Small intestine (tissue), 7 donors: ENCODE data around the gene RRP9. TPM values are rescaled to one million over a fixed set of nuclear protein-coding genes. Genes with fewer than 3 reads are reported as not detected.
"Not testable (repeated sequence)": the region's sequence is repeated elsewhere in the genome, so short reads cannot be mapped to it uniquely, and the experiment has no call there.

Experiments
- DNase-seq, 2 donors: peaks; one replicate each; pipeline versions ENCODE4 v3.0.0 to v3.0.0-alpha.2; 2013
- FAIRE-seq: peaks from 2 replicates; lab custom pipeline; 2012; peaks lifted over from hg19 to GRCh38; lab: Jason Lieb, UNC
- H3K27ac ChIP-seq, 3 donors: one replicate each; pipeline ENCODE4 v1.5.1; 2013; ENCODE audit warnings: low read length in 2 of 3, mild to moderate bottlenecking in 2 of 3, control low read depth in 1 of 3, inconsistent platforms in 1 of 3, low read depth in 1 of 3, moderate library complexity in 1 of 3
- H3K27me3 ChIP-seq, 3 donors: one replicate each; pipeline ENCODE4 v1.6.1; 2013; ENCODE audit warnings: low read length in 3 of 3, inconsistent platforms in 1 of 3; ENCODE audit not compliant: control insufficient read depth in 3 of 3, insufficient read depth in 3 of 3
- H3K36me3 ChIP-seq, 3 donors: one replicate each; pipeline ENCODE4 v1.6.1; 2013; ENCODE audit warnings: low read length in 3 of 3, inconsistent platforms in 1 of 3, low read depth in 1 of 3, mild to moderate bottlenecking in 1 of 3, moderate library complexity in 1 of 3; ENCODE audit not compliant: control insufficient read depth in 3 of 3, insufficient read depth in 2 of 3
- H3K4me1 ChIP-seq, 3 donors: one replicate each; pipeline ENCODE4 v1.6.1; 2013; ENCODE audit warnings: low read length in 2 of 3, inconsistent platforms in 1 of 3, low read depth in 1 of 3, mild to moderate bottlenecking in 1 of 3, moderate library complexity in 1 of 3; ENCODE audit not compliant: control insufficient read depth in 3 of 3, insufficient read depth in 2 of 3
- H3K4me3 ChIP-seq, 3 donors: one replicate each; pipeline ENCODE4 v1.5.1; 2013; ENCODE audit warnings: low read length in 3 of 3, control low read depth in 1 of 3, inconsistent platforms in 1 of 3, low read depth in 1 of 3, mild to moderate bottlenecking in 1 of 3, moderate library complexity in 1 of 3
- H3K9me3 ChIP-seq, 2 donors: one replicate each; pipeline ENCODE4 v1.6.1; 2013; ENCODE audit warnings: low read depth in 1 of 2, low read length in 1 of 2; ENCODE audit not compliant: control insufficient read depth in 2 of 2, insufficient read depth in 1 of 2
- WGBS, 3 donors: extraction: QIAGEN DNeasy Blood & Tissue Kit; methylation state at CpG; one replicate each; pipeline ENCODE4 v1.1.7; 2013; 5-methylcytosine and 5-hydroxymethylcytosine counted together
- polyA plus RNA-seq, 4 donors: library from polyadenylated mRNA; stranded (reverse) in 3 of 4; unstranded in 1 of 4; fragments of 200-250 nt in 3 of 4; fragments of 120-200 nt in 1 of 4; gene quantifications; one replicate each; pipeline versions ENCODE4 v1.2.1 to v1.2.3, GENCODE V29; 2013
- donor health status: healthy with polysubstance abuse.
- donor health status: control.
- donor health status: control.
- donor health status: Bipolar disorder and iron deficiency.
- donor health status: healthy.

The RRP9 gene
- polyA plus RNA-seq, 4 donors = 8.9 to 26.0 (median 15.6) TPM

DNA sequence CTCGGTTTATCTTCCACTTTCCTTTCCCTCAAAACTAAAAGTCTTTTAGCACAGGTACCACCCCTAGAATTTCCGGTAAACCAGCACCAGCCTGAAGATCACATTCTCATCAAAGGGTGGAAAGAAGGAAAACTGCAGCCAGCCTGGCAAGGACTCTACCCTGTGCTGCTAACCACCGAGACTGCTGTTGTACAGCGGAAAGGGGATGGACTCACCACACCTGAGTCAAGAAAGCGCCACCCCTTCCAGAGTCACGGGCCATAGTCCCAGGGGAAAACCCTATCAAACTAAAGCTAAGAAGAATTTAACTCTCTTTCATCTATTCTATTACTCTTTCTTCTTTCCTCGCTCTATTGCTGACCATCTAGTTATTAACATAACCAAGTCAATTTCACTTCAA is 41.7 kb downstream of the RRP9 start:
- H3K36me3 ChIP-seq, H3K9me3 ChIP-seq, H3K27ac ChIP-seq, H3K4me3 ChIP-seq, H3K4me1 ChIP-seq, H3K27me3 ChIP-seq, FAIRE-seq: not testable (repeated sequence)
- DNase-seq = peak in 1 of 2 donors; percentile 4
- 50 to 69% (median 51%) methylated on average over 7 of the region's 7 CpGs for WGBS, 3 donors

DNA sequence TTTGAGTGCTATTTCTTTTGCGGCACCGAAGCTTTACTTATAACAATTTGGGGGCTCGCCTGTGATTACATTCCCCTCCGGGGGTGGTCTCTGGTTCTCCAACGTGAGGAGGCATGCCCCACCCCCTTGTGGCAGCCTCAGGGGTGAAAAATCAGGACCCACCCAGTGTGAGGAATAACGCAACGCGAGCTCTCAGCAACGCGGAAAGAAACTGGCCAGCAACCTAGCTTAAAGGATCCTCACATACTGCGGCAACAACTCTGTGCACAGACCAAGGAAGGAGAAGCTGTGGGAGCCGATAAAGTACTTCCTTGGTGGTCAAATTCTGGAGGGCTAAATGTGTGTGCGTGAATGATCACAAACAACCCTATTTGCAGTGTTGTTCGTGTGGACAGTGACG is 44.3 kb downstream of the RRP9 start:
- H3K4me3 ChIP-seq = no peak overlapping the region
- FAIRE-seq (no peak), DNase-seq (no peak)
- no peak overlapping the region for H3K27ac ChIP-seq
- H3K4me1 ChIP-seq = no peaks in the 10 kb centered on the region
- 86 to 87% (median 87%) methylated on average over 15 of the region's 15 CpGs for WGBS, 3 donors
- no peaks in the 10 kb centered on the region for H3K36me3 ChIP-seq
- no peaks in the 10 kb centered on the region for H3K9me3 ChIP-seq
- H3K27me3 ChIP-seq = peaks cover 0 to 6% (median 3%) of the 10 kb centered on the region in 3 donors

DNA sequence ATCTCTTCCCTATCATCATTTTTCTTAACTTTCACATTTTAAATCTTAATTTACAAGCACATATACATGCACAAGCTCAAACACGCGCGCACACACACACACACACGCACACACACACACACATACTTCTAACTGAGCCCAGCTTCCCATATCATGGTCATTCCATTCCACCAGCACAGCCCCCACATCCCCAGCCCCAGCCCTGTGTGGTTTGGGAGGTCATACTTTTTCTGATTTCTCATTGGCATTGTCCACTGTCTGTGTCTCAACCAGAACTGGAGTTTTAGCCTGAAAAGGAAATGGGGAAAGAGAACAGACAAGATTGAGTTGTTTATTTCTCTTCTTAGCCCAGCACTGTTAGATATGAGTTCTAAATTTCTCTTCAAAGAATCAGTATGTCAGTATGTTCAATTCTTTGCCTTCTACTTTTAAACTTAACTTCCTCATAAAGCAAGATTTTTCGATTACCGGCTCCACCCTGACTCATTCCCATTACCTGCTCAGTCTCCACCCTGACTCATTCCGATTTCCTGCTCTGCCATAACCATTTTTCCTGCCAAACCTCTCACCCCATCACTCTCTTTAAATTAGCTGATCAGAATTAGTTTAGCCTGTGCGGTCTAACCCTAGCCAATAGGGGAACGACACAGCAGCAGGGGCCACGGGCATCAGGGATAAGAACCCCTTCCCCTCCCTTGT is 44.9 kb downstream of the RRP9 start:
- WGBS, 3 donors = 86 to 92% (median 89%) methylated on average over 10 of the region's 10 CpGs
- Histone ChIP-seq H3K4me3 (no peak overlapping the region), H3K36me3 (no peaks in the 10 kb centered on the region), H3K9me3 (no peaks in the 10 kb centered on the region), H3K27me3 (peaks cover 0 to 6% (median 5%) of the 10 kb centered on the region in 3 donors), H3K27ac (no peak overlapping the region), H3K4me1 (no peaks in the 10 kb centered on the region)
- FAIRE-seq (no peak), DNase-seq (no peak)

DNA sequence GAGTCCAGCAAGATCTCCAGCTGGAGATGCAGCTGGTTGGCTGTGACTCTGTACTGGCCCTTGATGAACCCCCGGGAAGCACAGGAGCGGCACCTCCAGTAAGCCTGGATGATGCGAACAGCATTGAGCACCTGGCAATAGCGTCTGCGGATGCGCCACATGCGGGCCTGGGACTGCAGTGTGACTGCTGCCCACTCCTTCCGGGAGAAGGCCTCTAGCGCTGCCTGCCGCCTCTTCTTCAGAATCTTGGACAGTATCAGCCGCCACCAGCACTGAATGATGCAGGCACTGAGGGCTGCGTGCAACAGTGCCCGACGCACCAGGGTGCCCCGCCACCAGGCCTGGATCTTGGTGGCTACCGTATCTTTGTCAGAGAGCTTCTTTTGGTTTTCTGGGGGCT is 46.8 kb downstream of the RRP9 start:
- 93 to 94% (median 93%) methylated on average over 16 of the region's 16 CpGs for WGBS, 3 donors
- peaks cover 3% of the 10 kb centered on the region in 3 donors for H3K27me3 ChIP-seq
- DNase-seq = no peak
- no peak overlapping the region for H3K4me3 ChIP-seq
- H3K9me3 ChIP-seq = no peaks in the 10 kb centered on the region
- no peaks in the 10 kb centered on the region for H3K4me1 ChIP-seq
- H3K27ac ChIP-seq = no peak overlapping the region
- H3K36me3 ChIP-seq = no peaks in the 10 kb centered on the region
- no peak for FAIRE-seq

DNA sequence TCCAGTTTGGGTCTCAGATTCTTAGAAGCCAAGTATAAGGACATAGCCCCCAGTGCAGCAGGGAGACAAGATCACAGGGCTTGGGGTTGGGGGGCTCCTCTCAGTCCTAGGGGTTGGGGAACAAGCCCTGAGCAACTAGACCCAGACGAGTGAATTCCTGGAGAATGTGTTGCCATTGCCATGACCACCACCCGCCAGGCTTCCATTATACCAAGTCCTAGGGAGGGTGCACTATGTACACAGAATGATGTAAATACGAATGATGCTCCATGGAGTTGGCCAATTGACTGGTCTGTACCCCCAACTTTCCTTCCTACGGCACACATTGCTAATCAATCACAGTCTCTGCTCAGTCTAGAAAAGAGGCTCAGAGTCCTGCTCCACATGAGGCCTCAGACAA is 47.3 kb downstream of the RRP9 start:
- no peaks in the 10 kb centered on the region for H3K9me3 ChIP-seq
- DNase-seq = no peak
- H3K27ac ChIP-seq = no peak overlapping the region
- H3K4me3 ChIP-seq = no peak overlapping the region
- WGBS, 3 donors = 79 to 89% (median 82%) methylated on average over 4 of the region's 4 CpGs
- peaks cover 2 to 3% (median 3%) of the 10 kb centered on the region in 3 donors for H3K27me3 ChIP-seq
- H3K36me3 ChIP-seq = no peaks in the 10 kb centered on the region
- H3K4me1 ChIP-seq = no peaks in the 10 kb centered on the region
- FAIRE-seq = no peak

DNA sequence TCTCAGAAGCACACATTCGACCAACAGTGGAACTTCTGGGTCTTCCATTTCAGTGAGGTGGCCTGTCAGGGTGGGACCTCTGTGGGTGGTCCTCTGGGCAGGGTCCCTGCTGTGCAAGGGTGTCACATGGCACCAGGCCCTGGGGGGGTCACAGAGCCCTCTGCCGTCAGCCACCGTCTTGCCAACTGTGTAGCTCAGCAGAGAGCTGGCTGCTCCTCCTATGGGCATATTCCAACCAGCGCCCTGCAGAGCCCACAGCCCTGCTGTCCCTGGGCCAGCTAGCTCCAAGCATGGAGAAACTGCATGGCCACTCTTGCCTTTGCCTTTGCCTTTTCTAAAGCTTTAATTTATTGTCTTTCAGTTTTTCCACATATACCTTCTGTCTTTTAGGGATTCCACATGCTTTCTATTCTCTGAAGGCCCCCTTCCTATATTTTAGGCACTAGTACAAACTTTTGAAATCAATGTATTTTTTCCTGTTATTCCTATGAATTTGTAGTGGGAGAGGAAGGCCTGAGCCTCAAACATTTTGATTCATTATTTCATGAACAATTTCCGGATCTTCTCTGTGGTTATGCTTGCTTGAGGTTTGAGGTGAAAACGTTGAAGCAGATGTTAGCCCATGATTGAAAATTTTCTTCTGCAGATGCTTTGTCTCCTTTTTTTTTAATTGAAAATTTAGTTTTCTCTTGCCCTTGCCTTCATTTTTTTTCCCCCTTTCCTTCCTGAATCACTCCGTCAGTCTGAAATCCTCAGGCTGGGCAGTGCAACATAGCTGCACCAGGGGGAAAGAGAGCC is 50.3 kb downstream of the RRP9 start:
- Histone ChIP-seq H3K27me3 (peaks cover 2 to 3% (median 3%) of the 10 kb centered on the region in 3 donors), H3K36me3 (no peaks in the 10 kb centered on the region), H3K4me3 (no peak overlapping the region), H3K27ac (no peak overlapping the region), H3K4me1 (no peaks in the 10 kb centered on the region), H3K9me3 (no peaks in the 10 kb centered on the region)
- DNase-seq (no peak), FAIRE-seq (no peak)
- 74 to 78% (median 75%) methylated on average over 7 of the region's 7 CpGs for WGBS, 3 donors

DNA sequence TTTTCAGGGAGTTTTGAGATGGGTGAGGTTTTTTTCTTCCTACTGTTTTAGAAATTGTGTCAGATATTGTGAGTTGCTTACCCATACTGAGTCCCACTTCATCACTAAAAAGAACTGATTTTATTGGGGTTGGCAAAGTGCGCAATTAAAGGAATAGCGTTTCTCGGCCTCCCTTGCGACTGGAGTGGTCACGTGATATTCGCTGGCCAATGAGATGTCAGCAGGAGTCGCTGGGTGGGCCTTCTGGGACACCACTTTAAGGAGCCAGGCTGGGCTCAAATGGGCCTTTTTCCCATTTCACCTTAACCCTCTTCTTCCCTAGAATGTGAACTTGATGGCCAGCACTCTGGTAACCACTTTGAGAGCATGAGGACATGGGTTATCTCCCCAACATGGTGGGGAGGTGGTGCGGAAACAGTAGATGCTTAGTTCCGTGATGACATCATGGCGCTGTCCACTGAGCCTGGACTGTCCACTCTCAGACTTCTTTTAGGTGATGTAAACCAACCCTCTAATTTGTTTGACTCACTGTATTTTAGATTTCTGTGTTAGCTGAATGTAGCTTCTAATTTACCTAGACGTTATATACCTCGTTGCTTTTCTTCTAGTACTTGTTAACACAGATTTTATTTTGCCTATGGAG is 53.1 kb downstream of the RRP9 start:
- 94 to 95% (median 94%) methylated on average over 12 of the region's 12 CpGs for WGBS, 3 donors
- DNase-seq = no peak
- Histone ChIP-seq H3K4me1 (no peaks in the 10 kb centered on the region), H3K4me3 (no peak overlapping the region), H3K9me3 (no peaks in the 10 kb centered on the region), H3K27ac (no peak overlapping the region), H3K36me3 (no peaks in the 10 kb centered on the region), H3K27me3 (peaks cover 0 to 3% (median 2%) of the 10 kb centered on the region in 3 donors)
- no peak for FAIRE-seq

DNA sequence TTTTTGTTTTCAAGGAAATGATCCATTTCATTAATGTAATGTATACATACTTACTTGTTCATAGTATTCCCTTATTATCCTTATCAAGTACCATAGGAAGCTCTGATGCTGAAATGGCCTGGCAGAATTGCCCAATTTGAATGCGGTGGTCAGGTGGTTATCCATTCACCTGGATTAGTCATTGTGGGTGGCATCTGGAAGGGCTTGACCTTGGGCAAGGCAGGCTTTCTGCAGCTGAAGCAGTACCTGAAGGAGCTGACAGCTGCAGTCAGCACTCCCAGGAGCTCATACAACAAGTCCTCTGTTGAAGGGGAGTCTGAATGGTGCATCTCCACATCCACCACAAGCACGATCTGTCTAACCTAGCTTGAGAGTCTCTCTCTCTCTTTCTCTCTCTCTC is 54.1 kb downstream of the RRP9 start:
- 37 to 75% (median 69%) methylated on average over 2 of the region's 2 CpGs for WGBS, 3 donors
- Histone ChIP-seq H3K27me3 (peaks cover 0 to 3% (median 2%) of the 10 kb centered on the region in 3 donors), H3K4me3 (no peak overlapping the region), H3K9me3 (no peaks in the 10 kb centered on the region), H3K27ac (no peak overlapping the region), H3K36me3 (no peaks in the 10 kb centered on the region), H3K4me1 (no peaks in the 10 kb centered on the region)
- no peak for DNase-seq
- FAIRE-seq = no peak
